Gastroesophageal sphincter (tissue), 4 donors: ENCODE measurements around the gene METAP1D. TPM values are rescaled to one million over a fixed set of nuclear protein-coding genes. Genes with fewer than 3 reads are reported as not detected.

Source experiments
- ATAC-seq: fragments of 150-250 bp; one replicate; pipeline ENCODE4 v1.9.1; 2016; ENCODE audit warnings: mild to moderate bottlenecking, moderate library complexity
- H3K27ac ChIP-seq, 4 donors: fragments of 200-600 bp; sonication (generic) in 3 of 4; 1 replicate in 3 of 4; 2 replicates in 1 of 4; pipeline ENCODE4 v1.5.1; 2016 to 2019
- H3K27me3 ChIP-seq: fragments of 200-600 bp; sonication (generic); one replicate; pipeline ENCODE4 v1.5.1; 2019
- H3K36me3 ChIP-seq, 2 donors: fragments of 200-600 bp; sonication (generic); one replicate each; pipeline ENCODE4 v1.5.1; 2019; ENCODE audit warnings: control low read depth in 1 of 2
- H3K4me1 ChIP-seq, 3 donors: fragments of 200-600 bp; sonication (generic); 1 replicate in 2 of 3; 2 replicates in 1 of 3; pipeline ENCODE4 v1.5.1; 2016 to 2019; ENCODE audit warnings: control low read depth in 2 of 3
- H3K4me3 ChIP-seq, 2 donors: fragments of 200-600 bp; sonication (generic); one replicate each; pipeline ENCODE4 v1.5.1; 2019; ENCODE audit warnings: mild to moderate bottlenecking in 1 of 2, moderate library complexity in 1 of 2
- H3K9me3 ChIP-seq, 3 donors: fragments of 200-600 bp; sonication (generic); one replicate each; pipeline ENCODE4 v1.5.1; 2017 to 2019; ENCODE audit warnings: control low read depth in 2 of 3
- EP300 ChIP-seq: sonication (generic); formaldehyde crosslinking; IDR thresholded peaks from one replicate; pipeline ENCODE4 v1.6.1; 2017; ENCODE audit warnings: antibody characterized with exemption, mild to moderate bottlenecking
- POLR2A ChIP-seq, 2 donors: fragments of 450-650 bp; IDR thresholded peaks; one replicate each; pipeline ENCODE4 v1.6.1; 2017; ENCODE audit warnings: antibody characterized with exemption in 2 of 2, mild to moderate bottlenecking in 2 of 2, moderate library complexity in 1 of 2
- POLR2AphosphoS5 ChIP-seq: sonication (generic); formaldehyde crosslinking; IDR thresholded peaks from one replicate; pipeline ENCODE4 v1.6.1; 2017; ENCODE audit warnings: antibody characterized with exemption
- total RNA-seq, 4 donors: library from RNA; depleted of rRNA; stranded (reverse); fragments of >200 nt; gene quantifications; one replicate each; pipeline ENCODE4 v1.1.0, GENCODE V29; 2016
- TF ChIP-seq, protein P1 (sequence below), 4 experiments: fragments of 200-600 bp in 2 of 4; fragments of 450-650 bp in 2 of 4; sonication (generic) in 1 of 4; IDR thresholded peaks; one replicate each; pipeline ENCODE4 v1.5.1; 2017 to 2019; ENCODE audit warnings: antibody characterized with exemption in 4 of 4, mild to moderate bottlenecking in 2 of 4, moderate library complexity in 2 of 4

Gene METAP1D
- total RNA-seq, 4 donors from 2014 or later: 1.8 to 9.2 (median 4.2) TPM

DNA sequence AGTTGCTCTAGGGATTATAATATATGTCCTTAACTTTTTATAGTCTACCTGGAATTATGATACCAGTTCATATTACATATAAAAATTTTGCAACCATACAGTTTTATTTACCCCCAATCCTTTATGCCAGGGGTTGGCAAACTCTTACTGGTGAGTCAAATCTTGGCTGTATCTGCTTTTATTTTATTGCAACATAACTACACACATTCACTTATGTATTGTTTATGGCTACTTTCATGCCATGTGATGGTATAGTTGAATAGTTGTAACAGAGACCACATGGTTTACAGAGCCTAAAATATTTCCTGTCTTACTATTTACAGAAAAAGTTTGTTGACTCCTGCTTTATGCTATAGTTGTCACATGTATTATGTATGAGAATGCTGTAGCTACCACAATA is 128.7 kb downstream of the METAP1D start:
- TF ChIP-seq, protein P1, sequence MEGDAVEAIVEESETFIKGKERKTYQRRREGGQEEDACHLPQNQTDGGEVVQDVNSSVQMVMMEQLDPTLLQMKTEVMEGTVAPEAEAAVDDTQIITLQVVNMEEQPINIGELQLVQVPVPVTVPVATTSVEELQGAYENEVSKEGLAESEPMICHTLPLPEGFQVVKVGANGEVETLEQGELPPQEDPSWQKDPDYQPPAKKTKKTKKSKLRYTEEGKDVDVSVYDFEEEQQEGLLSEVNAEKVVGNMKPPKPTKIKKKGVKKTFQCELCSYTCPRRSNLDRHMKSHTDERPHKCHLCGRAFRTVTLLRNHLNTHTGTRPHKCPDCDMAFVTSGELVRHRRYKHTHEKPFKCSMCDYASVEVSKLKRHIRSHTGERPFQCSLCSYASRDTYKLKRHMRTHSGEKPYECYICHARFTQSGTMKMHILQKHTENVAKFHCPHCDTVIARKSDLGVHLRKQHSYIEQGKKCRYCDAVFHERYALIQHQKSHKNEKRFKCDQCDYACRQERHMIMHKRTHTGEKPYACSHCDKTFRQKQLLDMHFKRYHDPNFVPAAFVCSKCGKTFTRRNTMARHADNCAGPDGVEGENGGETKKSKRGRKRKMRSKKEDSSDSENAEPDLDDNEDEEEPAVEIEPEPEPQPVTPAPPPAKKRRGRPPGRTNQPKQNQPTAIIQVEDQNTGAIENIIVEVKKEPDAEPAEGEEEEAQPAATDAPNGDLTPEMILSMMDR (IDR thresholded peaks at IDR 0.05): no peak
- no peak for TF ChIP-seq POLR2AphosphoS5
- TF ChIP-seq POLR2A (IDR thresholded peaks at IDR 0.05): no peak
- TF ChIP-seq EP300: no peak
- ATAC-seq: no peak
- Histone ChIP-seq H3K4me3 (no peak overlapping the region), H3K36me3 (no peaks in the 10 kb centered on the region), H3K4me1 (no peaks in the 10 kb centered on the region), H3K27ac (no peak overlapping the region), H3K27me3 (peaks cover 6% of the 10 kb centered on the region), H3K9me3 (no peaks in the 10 kb centered on the region)

DNA sequence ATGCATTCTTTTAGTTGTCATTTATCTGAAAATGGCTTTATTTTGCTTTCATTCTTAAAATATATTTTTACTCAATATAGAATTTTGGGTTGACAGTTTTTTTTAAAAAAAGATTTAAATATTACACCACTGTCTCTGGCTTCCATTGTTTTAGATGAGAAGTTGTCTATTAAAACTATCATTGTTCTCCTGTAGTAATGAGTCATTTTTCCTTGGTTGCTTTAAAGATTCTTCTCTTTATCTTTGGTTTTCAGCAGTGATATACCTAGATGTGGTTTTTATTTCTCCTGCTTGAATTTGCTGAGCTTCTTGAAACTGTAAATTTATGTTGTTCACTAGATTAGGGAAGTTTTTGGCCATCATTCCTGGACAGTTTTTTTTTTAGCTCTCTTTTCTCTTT is 129.7 kb downstream of the METAP1D start:
- Histone ChIP-seq H3K36me3 (no peaks in the 10 kb centered on the region), H3K27me3 (peaks cover 6% of the 10 kb centered on the region), H3K4me1 (no peaks in the 10 kb centered on the region), H3K4me3 (no peak overlapping the region), H3K9me3 (no peaks in the 10 kb centered on the region), H3K27ac (no peak overlapping the region)
- no peak for ATAC-seq
- TF ChIP-seq POLR2A (IDR thresholded peaks at IDR 0.05) (no peak), POLR2AphosphoS5 (no peak), EP300 (no peak)
- TF ChIP-seq, protein P1 (IDR thresholded peaks at IDR 0.05): no peak

Other genes with a start within 250 kb of the METAP1D start
- 10 to 100 TPM; 54.9 to 82.7 (median 70.5) TPM for gene SLC25A12, start 105.7 kb upstream of the METAP1D start, total RNA-seq
- gene HAT1, start 77.5 kb upstream of the METAP1D start, total RNA-seq: 10 to 100 TPM; 25.2 to 34.2 (median 31.3) TPM
- under 1 TPM in 1 of 4 donors, not detected in 3; 0.40 TPM for gene DLX1, start 85.6 kb downstream of the METAP1D start, total RNA-seq
- not detected for gene DLX2, start 102.9 kb downstream of the METAP1D start, total RNA-seq